Neural cell (in vitro differentiated cells): Measurements from ENCODE around the gene APOC4. TPM values are rescaled to one million over a fixed set of nuclear protein-coding genes. Genes with fewer than 3 reads are reported as not detected.

Experiments
- H2AFZ ChIP-seq: fragments of 200-600, 300-800 bp; sonication (generic), shearing (Covaris generic); 2 replicates; pipeline ENCODE4 v1.6.0; 2014; ENCODE audit warnings: low read depth, mild to moderate bottlenecking, antibody characterized with exemption, low read length, moderate library complexity
- H3F3A ChIP-seq: fragments of 200-600 bp; shearing (Covaris generic); 2 replicates; pipeline ENCODE4 v1.6.1; 2016; ENCODE audit warnings: mild to moderate bottlenecking, moderate library complexity, mixed read lengths, antibody characterized with exemption, low read length; ENCODE audit not compliant: insufficient read depth, poor library complexity, severe bottlenecking
- H3K27ac ChIP-seq: fragments of 200-600, 300-800 bp; sonication (generic), shearing (Covaris generic); 2 replicates; pipeline ENCODE4 v1.5.1; 2014; ENCODE audit warnings: mild to moderate bottlenecking, low read length, moderate library complexity
- H3K27me3 ChIP-seq: fragments of 300-800, 200-600 bp; sonication (generic), shearing (Covaris generic); 2 replicates; pipeline ENCODE4 v1.6.0; 2014; ENCODE audit warnings: mild to moderate bottlenecking, low read depth, low read length, moderate library complexity; ENCODE audit not compliant: insufficient read depth
- H3K36me3 ChIP-seq: fragments of 300-800, 200-600 bp; sonication (generic), shearing (Covaris generic); 2 replicates; pipeline ENCODE4 v1.5.1; 2014; ENCODE audit warnings: mild to moderate bottlenecking, antibody characterized with exemption, low read length, moderate library complexity; ENCODE audit not compliant: insufficient read depth
- H3K4me2 ChIP-seq: fragments of 300-800, 200-600 bp; sonication (generic), shearing (Covaris generic); 2 replicates; pipeline ENCODE4 v1.6.0; 2014; ENCODE audit warnings: mild to moderate bottlenecking, low read length
- H3K4me3 ChIP-seq: fragments of 300-800, 200-600 bp; sonication (generic), shearing (Covaris generic); 2 replicates; pipeline ENCODE4 v1.5.1; 2014; ENCODE audit warnings: mild to moderate bottlenecking, low read length, moderate library complexity
- H3K79me2 ChIP-seq: fragments of 200-600 bp; shearing (Covaris generic); replicated peaks from 2 replicates; pipeline ENCODE4 v1.6.0; 2014; ENCODE audit warnings: mild to moderate bottlenecking, low read length, moderate library complexity; ENCODE audit not compliant: insufficient read depth
- H3K9ac ChIP-seq: fragments of 300-800, 200-600 bp; sonication (generic), shearing (Covaris generic); 2 replicates; pipeline ENCODE4 v1.6.1; 2016; ENCODE audit warnings: mild to moderate bottlenecking, low read length, mixed read lengths
- H3K9me2 ChIP-seq: fragments of 200-600 bp; shearing (Covaris generic); 2 replicates; pipeline ENCODE4 v1.6.1; 2016; ENCODE audit warnings: mild to moderate bottlenecking, low read length, mixed read lengths; ENCODE audit not compliant: insufficient read depth
- H3K9me3 ChIP-seq: fragments of 200-600, 300-800 bp; sonication (generic), shearing (Covaris generic); 2 replicates; pipeline ENCODE4 v1.6.1; 2016; ENCODE audit warnings: mild to moderate bottlenecking, mixed run types, low read length, moderate library complexity, mixed read lengths
- H4K20me1 ChIP-seq: fragments of 200-600 bp; shearing (Covaris generic); 2 replicates; pipeline ENCODE4 v1.6.1; 2016; ENCODE audit warnings: mild to moderate bottlenecking, mixed run types; ENCODE audit not compliant: insufficient read depth
- CTCF ChIP-seq: fragments of 450-650 bp; IDR thresholded peaks from 2 replicates; pipeline ENCODE4 v1.5.1; 2014; ENCODE audit warnings: antibody characterized with exemption, mild to moderate bottlenecking, moderate library complexity; ENCODE audit not compliant: poor library complexity, severe bottlenecking
- EP300 ChIP-seq: fragments of 450-650 bp; conservative IDR thresholded peaks from 2 replicates; pipeline ENCODE4 v1.6.1; 2014; ENCODE audit warnings: antibody characterized with exemption, mild to moderate bottlenecking, moderate library complexity; ENCODE audit not compliant: poor library complexity, severe bottlenecking
- EZH2 ChIP-seq: fragments of 200-600, 300-800 bp; shearing (Covaris generic), sonication (generic); IDR thresholded peaks from 2 replicates; pipeline ENCODE4 v1.6.1; 2014; ENCODE audit warnings: antibody characterized with exemption, low read length, borderline replicate concordance, mild to moderate bottlenecking; ENCODE audit not compliant: insufficient read depth, poor library complexity, severe bottlenecking
- MXI1 ChIP-seq: fragments of 450-650 bp; conservative IDR thresholded peaks from 2 replicates; pipeline ENCODE4 v1.6.1; 2014; ENCODE audit warnings: antibody characterized with exemption, mild to moderate bottlenecking; ENCODE audit not compliant: poor library complexity, severe bottlenecking
- POLR2AphosphoS5 ChIP-seq: IDR thresholded peaks from 2 replicates; pipeline ENCODE4 v1.6.1; 2012
- RAD21 ChIP-seq: fragments of 450-650 bp; conservative IDR thresholded peaks from 2 replicates; pipeline ENCODE4 v1.6.1; 2014; ENCODE audit warnings: antibody characterized with exemption, mild to moderate bottlenecking, moderate library complexity
- SMC3 ChIP-seq: fragments of 450-650 bp; conservative IDR thresholded peaks from 2 replicates; pipeline ENCODE4 v1.6.1; 2014; ENCODE audit warnings: antibody characterized with exemption, mild to moderate bottlenecking, moderate library complexity; ENCODE audit not compliant: poor library complexity
- TAF1 ChIP-seq: IDR thresholded peaks from 2 replicates; pipeline ENCODE4 v1.6.1; 2012; ENCODE audit warnings: low read depth
- polyA plus RNA-seq: library from polyadenylated mRNA; depleted of rRNA; stranded (reverse); fragments of >200 nt; gene quantifications from 2 replicates; pipeline ENCODE4 v1.2.3, GENCODE V29; 2014
- TF ChIP-seq, protein P1 (sequence below): IDR thresholded peaks from 2 replicates; pipeline ENCODE4 v1.6.1; 2012; ENCODE audit warnings: borderline replicate concordance

Gene APOC4
- polyA plus RNA-seq, 1 donor from 2014 or later, result not detected

DNA sequence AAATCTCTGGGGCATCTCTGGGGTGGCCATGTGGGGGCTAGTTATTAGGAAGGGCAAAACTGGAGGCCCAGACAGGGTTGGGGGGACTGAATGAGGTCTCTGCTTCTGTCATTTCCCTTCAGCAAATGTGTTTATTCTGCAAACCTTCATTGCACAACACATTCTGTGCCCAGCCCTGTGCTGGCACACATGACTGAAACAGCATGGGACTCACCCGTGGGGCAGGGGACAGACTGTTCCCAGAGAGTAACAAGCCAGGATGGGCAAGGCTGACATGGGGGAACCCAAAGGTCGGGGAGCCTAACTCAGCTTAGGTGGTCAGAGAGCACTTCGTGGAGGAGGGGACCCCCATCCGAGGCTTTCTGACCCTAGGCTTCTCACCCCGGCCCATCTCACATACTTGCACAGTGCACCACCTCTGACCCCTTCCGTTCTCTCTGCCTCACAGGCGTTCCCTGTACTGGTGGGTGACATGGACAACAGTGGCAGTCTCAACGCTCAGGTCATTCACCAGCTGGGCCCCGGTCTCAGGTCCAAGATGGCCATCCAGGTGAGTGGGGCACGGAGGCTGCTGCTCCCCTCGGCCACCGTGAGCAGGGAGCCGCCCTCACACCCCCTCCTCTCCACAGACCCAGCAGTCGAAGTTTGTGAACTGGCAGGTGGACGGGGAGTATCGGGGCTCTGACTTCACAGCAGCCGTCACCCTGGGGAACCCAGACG, 48.5 kb upstream of the APOC4 start:
- Histone ChIP-seq H3K4me3 (no peak overlapping the region), H3K9me3 (no peaks in the 10 kb centered on the region), H3K9me2 (no peaks in the 10 kb centered on the region), H3K4me2 (no peak overlapping the region), H4K20me1 (no peaks in the 10 kb centered on the region), H3K9ac (no peak overlapping the region), H3K36me3 (no peaks in the 10 kb centered on the region), H2AFZ (no peak overlapping the region), H3K27ac (no peak overlapping the region), H3K79me2 (peaks cover 13% of the 10 kb centered on the region), H3K27me3 (no peaks in the 10 kb centered on the region), H3F3A (no peaks in the 10 kb centered on the region)
- TF ChIP-seq MXI1 (no peak), RAD21 (no peak)

- Histone ChIP-seq H3K4me2 (no peak overlapping the region), H4K20me1 (no peaks in the 10 kb centered on the region), H3F3A (no peaks in the 10 kb centered on the region), H2AFZ (no peak overlapping the region), H3K9me2 (no peaks in the 10 kb centered on the region), H3K27me3 (no peaks in the 10 kb centered on the region), H3K9ac (no peak overlapping the region), H3K36me3 (no peaks in the 10 kb centered on the region), H3K79me2 (peaks cover 13% of the 10 kb centered on the region), H3K4me3 (no peak overlapping the region), H3K9me3 (no peaks in the 10 kb centered on the region), H3K27ac (no peak overlapping the region)
- TF ChIP-seq EP300 (no peak), EZH2 (no peak), TAF1 (no peak), CTCF (no peak), SMC3 (no peak), POLR2AphosphoS5 (no peak), MXI1 (no peak), RAD21 (no peak)
- TF ChIP-seq, protein P1, sequence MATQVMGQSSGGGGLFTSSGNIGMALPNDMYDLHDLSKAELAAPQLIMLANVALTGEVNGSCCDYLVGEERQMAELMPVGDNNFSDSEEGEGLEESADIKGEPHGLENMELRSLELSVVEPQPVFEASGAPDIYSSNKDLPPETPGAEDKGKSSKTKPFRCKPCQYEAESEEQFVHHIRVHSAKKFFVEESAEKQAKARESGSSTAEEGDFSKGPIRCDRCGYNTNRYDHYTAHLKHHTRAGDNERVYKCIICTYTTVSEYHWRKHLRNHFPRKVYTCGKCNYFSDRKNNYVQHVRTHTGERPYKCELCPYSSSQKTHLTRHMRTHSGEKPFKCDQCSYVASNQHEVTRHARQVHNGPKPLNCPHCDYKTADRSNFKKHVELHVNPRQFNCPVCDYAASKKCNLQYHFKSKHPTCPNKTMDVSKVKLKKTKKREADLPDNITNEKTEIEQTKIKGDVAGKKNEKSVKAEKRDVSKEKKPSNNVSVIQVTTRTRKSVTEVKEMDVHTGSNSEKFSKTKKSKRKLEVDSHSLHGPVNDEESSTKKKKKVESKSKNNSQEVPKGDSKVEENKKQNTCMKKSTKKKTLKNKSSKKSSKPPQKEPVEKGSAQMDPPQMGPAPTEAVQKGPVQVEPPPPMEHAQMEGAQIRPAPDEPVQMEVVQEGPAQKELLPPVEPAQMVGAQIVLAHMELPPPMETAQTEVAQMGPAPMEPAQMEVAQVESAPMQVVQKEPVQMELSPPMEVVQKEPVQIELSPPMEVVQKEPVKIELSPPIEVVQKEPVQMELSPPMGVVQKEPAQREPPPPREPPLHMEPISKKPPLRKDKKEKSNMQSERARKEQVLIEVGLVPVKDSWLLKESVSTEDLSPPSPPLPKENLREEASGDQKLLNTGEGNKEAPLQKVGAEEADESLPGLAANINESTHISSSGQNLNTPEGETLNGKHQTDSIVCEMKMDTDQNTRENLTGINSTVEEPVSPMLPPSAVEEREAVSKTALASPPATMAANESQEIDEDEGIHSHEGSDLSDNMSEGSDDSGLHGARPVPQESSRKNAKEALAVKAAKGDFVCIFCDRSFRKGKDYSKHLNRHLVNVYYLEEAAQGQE, result no peak
Observed at GRCh38 chr19:44894052-44894400, 48.0 kb upstream of the APOC4 start.

DNA sequence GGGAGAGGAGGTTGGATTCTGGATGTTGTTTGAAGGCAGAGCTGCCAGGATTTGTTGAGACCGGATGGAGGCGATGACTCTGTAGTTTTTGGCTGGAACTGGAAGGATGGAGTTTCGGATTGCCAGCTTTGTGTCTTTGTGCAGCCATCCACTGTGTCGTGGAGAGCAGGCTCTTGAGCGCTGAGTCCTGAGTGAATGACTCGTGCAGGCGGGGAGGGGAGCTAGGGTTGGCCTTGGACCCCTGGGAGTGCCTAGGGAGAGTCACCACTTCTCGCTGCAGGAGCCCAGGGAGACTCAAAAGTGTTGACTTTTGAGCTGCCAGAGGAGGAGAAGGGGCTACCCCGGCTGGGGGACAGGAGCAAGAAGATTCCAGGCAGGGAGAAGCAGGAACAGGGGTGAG, 47.1 kb upstream of the APOC4 start:
- H3K9me3 ChIP-seq, result no peaks in the 10 kb centered on the region
- no peaks in the 10 kb centered on the region for H3K36me3 ChIP-seq
- TF ChIP-seq POLR2AphosphoS5, result no peak
- no peak for TF ChIP-seq EZH2
- no peak for TF ChIP-seq SMC3
- no peak for TF ChIP-seq MXI1
- no peak for TF ChIP-seq CTCF
- TF ChIP-seq, protein P1, result no peak
- no peaks in the 10 kb centered on the region for H3F3A ChIP-seq
- H3K9ac ChIP-seq, result no peak overlapping the region
- H3K4me2 ChIP-seq, result no peak overlapping the region
- no peak overlapping the region for H3K27ac ChIP-seq
- H4K20me1 ChIP-seq, result no peaks in the 10 kb centered on the region
- peaks cover 13% of the 10 kb centered on the region for H3K79me2 ChIP-seq
- H3K4me3 ChIP-seq, result no peak overlapping the region
- no peak overlapping the region for H2AFZ ChIP-seq
- no peaks in the 10 kb centered on the region for H3K27me3 ChIP-seq
- H3K9me2 ChIP-seq, result no peaks in the 10 kb centered on the region
